MCF 10A (cell line): ENCODE measurements around the gene RABAC1. TPM values are rescaled to one million over a fixed set of nuclear protein-coding genes. Genes with fewer than 3 reads are reported as not detected.

Experiments
- BruUV-seq: library from RNA; stranded (reverse); fragments of 400-500 nt; replicated peaks from 2 replicates; lab custom pipeline; 2021; lab: Mats Ljungman, UMichigan
- CTCF ChIA-PET: fragments of 300-600 bp; sonication (Branson Sonifier 250); formaldehyde crosslinking; extraction: SDS; loops from one replicate; lab custom pipeline; 2021; ENCODE audit warnings: antibody characterized with exemption, inconsistent platforms; lab: Yijun Ruan, JAX
- POLR2A ChIA-PET: fragments of 300-600, 350-650 bp; sonication (Branson Sonifier 250); formaldehyde crosslinking; extraction: SDS; loops from one replicate; lab custom pipeline; 2020; ENCODE audit warnings: antibody characterized with exemption, inconsistent platforms; lab: Yijun Ruan, JAX
- DNase-seq: peaks from one replicate; pipeline ENCODE4 v3.0.0-alpha.2; 2018; ENCODE audit not compliant: unreplicated experiment
- H3K27ac Mint-ChIP-seq: one replicate; pipeline ENCODE4 v1.8.0; 2022; ENCODE audit warnings: mild to moderate bottlenecking, low read depth, mixed read lengths; ENCODE audit not compliant: unreplicated experiment
- H3K27me3 Mint-ChIP-seq: one replicate; pipeline ENCODE4 v1.8.0; 2022; ENCODE audit warnings: mixed read lengths; ENCODE audit not compliant: insufficient read depth, unreplicated experiment
- H3K36me3 Mint-ChIP-seq: one replicate; pipeline ENCODE4 v1.8.0; 2022; ENCODE audit warnings: mild to moderate bottlenecking, moderate library complexity, mixed read lengths; ENCODE audit not compliant: insufficient read depth, unreplicated experiment
- H3K4me1 Mint-ChIP-seq: one replicate; pipeline ENCODE4 v1.8.0; 2022; ENCODE audit warnings: mixed read lengths; ENCODE audit not compliant: insufficient read depth, unreplicated experiment
- H3K4me3 Mint-ChIP-seq: one replicate; pipeline ENCODE4 v1.8.0; 2022; ENCODE audit warnings: mild to moderate bottlenecking, moderate library complexity, mixed read lengths; ENCODE audit not compliant: unreplicated experiment
- H3K9me3 Mint-ChIP-seq: one replicate; pipeline ENCODE4 v1.8.0; 2022; ENCODE audit warnings: mixed read lengths; ENCODE audit not compliant: unreplicated experiment
- intact Hi-C: fragments of 100-400 bp; cut with micrococcal nuclease; formaldehyde crosslinking; loops from 2 replicates; pipeline ENCODE4 v1.14.1; 2022
- total RNA-seq: library from RNA; stranded (reverse); gene quantifications from 2 replicates; pipeline ENCODE4 v1.2.3, GENCODE V29; 2022
- TF ChIP-seq, protein P1 (sequence below): fragments of 200-600 bp; IDR thresholded peaks from one replicate; pipeline ENCODE4 v1.8.0; 2022; ENCODE audit warnings: antibody characterized with exemption, mild to moderate bottlenecking; ENCODE audit not compliant: unreplicated experiment

The RABAC1 gene
- total RNA-seq, 1 experiment from 2014 or later = 75.4 TPM

DNA sequence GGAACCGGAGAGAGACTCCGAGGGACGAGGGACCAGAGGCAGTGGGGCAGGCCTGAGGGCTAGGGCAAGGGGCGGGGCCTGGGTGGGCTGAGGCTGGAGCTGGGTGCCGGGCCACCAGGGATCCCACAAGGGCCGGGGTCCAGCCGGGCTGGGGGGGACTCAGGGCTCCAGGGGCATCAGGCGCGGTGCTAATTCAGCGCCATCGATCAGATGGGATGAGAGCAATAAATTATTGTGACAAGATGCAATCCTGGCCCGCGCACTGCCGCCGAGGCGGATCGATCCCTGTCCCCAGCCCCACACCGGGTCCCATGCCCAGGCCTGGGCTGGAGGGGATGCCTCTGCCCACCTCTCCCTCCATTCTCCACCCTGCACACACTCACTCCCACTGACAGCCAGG, 36.5 kb downstream of the RABAC1 start:
- no peak for DNase-seq

DNA sequence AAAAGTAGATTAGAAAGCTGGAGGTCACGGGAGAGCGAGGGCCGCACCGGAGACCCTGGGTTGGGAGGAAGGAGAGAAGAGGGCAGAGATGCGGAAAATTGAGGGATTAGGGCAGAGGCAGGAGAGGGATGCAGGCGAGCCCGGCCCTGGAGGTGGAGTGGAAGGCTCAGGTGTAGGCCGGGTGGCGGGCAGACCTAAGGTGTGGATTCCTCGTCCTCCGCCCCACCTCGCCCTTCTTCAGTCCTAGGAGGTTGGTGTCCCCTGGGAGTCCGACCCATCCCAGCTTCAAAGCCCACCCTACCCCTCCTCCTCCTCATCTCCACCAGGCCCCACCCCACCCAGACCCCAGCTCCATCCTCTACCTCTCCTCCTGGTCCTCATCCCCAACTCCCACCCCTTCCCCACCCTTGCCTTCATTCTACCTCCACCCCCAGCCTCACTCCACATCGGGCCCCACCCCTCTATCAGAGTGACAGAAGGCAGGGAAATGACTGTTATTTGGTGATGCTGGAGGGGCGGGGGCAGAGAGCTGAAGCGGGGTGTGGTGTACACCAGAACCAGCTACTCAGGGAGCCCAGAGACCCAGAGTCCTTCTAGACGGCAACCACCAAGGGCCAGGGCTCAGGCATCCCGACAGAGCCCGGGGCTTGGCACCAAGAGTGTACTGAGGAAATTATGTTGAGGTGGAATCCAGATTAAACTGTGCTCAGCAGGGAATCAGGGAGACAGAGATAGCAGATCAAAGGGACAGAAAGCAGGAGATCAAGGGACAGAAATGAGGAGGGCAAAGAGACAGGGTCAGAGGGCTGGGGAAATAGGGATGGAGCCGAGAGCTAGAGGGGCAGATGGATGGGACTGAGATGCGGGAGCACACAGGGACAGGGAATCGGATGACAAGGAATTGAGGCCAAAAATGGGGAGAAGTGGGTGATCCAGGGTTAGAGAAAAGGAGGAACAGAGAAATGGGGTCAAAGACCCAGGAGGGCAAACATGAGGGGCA, 37.2 kb downstream of the RABAC1 start:
- no peaks in the 10 kb centered on the region for H3K9me3 Mint-ChIP-seq

More for the DNA sequence above, 36.5 kb downstream of the RABAC1 start:
- H3K4me3 Mint-ChIP-seq = no peak overlapping the region
- TF ChIP-seq, protein P1, sequence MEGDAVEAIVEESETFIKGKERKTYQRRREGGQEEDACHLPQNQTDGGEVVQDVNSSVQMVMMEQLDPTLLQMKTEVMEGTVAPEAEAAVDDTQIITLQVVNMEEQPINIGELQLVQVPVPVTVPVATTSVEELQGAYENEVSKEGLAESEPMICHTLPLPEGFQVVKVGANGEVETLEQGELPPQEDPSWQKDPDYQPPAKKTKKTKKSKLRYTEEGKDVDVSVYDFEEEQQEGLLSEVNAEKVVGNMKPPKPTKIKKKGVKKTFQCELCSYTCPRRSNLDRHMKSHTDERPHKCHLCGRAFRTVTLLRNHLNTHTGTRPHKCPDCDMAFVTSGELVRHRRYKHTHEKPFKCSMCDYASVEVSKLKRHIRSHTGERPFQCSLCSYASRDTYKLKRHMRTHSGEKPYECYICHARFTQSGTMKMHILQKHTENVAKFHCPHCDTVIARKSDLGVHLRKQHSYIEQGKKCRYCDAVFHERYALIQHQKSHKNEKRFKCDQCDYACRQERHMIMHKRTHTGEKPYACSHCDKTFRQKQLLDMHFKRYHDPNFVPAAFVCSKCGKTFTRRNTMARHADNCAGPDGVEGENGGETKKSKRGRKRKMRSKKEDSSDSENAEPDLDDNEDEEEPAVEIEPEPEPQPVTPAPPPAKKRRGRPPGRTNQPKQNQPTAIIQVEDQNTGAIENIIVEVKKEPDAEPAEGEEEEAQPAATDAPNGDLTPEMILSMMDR = no peak
- H3K4me1 Mint-ChIP-seq = peaks cover 5% of the 10 kb centered on the region
- ChIA-PET POLR2A (no interaction called here), CTCF (no interaction called here)
- BruUV-seq = no TSS peak
- H3K9me3 Mint-ChIP-seq = no peaks in the 10 kb centered on the region
- no peaks in the 10 kb centered on the region for H3K36me3 Mint-ChIP-seq
- H3K27ac Mint-ChIP-seq = no peak overlapping the region
- intact Hi-C loops = no loop called here
- peaks cover 31% of the 10 kb centered on the region for H3K27me3 Mint-ChIP-seq

DNA sequence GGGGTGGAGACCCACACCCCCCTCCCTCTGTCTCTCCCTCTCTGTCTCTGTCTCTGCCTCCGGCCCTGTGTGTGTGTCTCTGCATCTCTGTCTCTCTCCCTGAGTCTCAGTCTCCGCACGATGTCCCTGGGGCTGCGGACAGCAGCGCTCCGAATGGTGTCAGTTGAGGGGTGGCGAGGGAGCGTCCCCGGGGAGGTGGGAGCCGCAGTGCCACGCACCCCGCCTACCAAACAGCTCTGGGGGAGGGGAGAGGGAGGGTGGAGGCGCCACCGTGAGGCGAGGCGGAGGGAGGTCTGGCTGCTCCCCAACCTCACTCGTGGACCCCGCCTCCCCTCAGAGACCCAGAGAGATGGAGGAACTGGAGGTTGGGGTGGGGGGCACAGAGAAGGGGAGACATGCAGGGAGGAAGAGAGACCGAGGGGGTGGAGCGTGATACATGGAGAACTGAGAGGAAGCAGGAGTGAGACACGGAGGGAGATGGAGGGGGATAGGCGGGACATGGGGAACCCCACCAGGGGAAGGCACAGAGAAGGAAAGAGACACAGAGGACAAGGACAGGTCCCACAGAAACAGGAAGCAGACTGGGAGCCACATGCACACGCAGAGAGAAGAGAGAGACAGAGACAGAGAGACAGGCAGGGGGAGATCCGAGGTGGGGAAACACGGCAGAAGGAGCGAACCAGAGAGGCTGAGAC, 38.1 kb downstream of the RABAC1 start:
- no peak for DNase-seq
- Mint-ChIP-seq H3K27me3 (peaks cover 31% of the 10 kb centered on the region), H3K36me3 (no peaks in the 10 kb centered on the region), H3K4me1 (peaks cover 5% of the 10 kb centered on the region), H3K9me3 (no peaks in the 10 kb centered on the region), H3K27ac (no peak overlapping the region), H3K4me3 (no peak overlapping the region)
- intact Hi-C loops = no loop called here
- TF ChIP-seq, protein P1 = no peak
- ChIA-PET POLR2A (no interaction called here), CTCF (interaction anchor here (0.7 kb wide), 1 partner anchor 34 kb away, joined by 3 read pairs; no protein-coding TSS in a partner anchor)
- BruUV-seq = no TSS peak

More for the DNA sequence above, 37.2 kb downstream of the RABAC1 start:
- DNase-seq = no peak
- peaks cover 31% of the 10 kb centered on the region for H3K27me3 Mint-ChIP-seq
- no peak overlapping the region for H3K4me3 Mint-ChIP-seq
- ChIA-PET POLR2A (no interaction called here), CTCF (interaction anchor here (0.7 kb wide), 1 partner anchor 35 kb away, joined by 3 read pairs; no protein-coding TSS in a partner anchor)
- H3K36me3 Mint-ChIP-seq = no peaks in the 10 kb centered on the region
- intact Hi-C loops = no loop called here
- H3K27ac Mint-ChIP-seq = no peak overlapping the region
- peaks cover 5% of the 10 kb centered on the region for H3K4me1 Mint-ChIP-seq
- TF ChIP-seq, protein P1 = no peak
- no TSS peak for BruUV-seq
